Erythroblast (primary cell): ENCODE data around the gene CD84.

Experiments
- GATA1 ChIP-seq: IDR thresholded peaks from 2 replicates; pipeline ENCODE4 v1.6.1; 2011; ENCODE audit warnings: low read depth, mild to moderate bottlenecking, control low read depth, low read length, moderate library complexity
- POLR2A ChIP-seq: IDR thresholded peaks from 2 replicates; pipeline ENCODE4 v1.6.1; 2011; ENCODE audit warnings: mild to moderate bottlenecking, low read length

GRCh38 chr1:160576884-160577283, 2.4 kb downstream of the CD84 start:
- TF ChIP-seq POLR2A (no peak), GATA1 (no peak)
